Trophoblast cell (in vitro differentiated cells and primary cell): ENCODE results near the gene SETD7.
A peak's percentile ranks its signal among the peaks of the same experiment; 100 is the strongest.

Experiments used
- DNase-seq, 2 donors: peaks; one replicate each; pipeline ENCODE4 v3.0.0-alpha.2; 2016
- H2AFZ ChIP-seq: 2 replicates; pipeline ENCODE4 v1.6.1; 2013; ENCODE audit warnings: low read length, moderate library complexity, mild to moderate bottlenecking; ENCODE audit not compliant: insufficient read depth, poor library complexity
- H2AK5ac ChIP-seq: 2 replicates; pipeline ENCODE4 v1.6.1; 2013; ENCODE audit warnings: mild to moderate bottlenecking, low read length
- H2BK120ac ChIP-seq: 2 replicates; pipeline ENCODE4 v1.6.1; 2013; ENCODE audit warnings: low read length, mild to moderate bottlenecking, moderate library complexity; ENCODE audit not compliant: insufficient read depth, poor library complexity
- H2BK12ac ChIP-seq: 2 replicates; pipeline ENCODE4 v1.6.1; 2013; ENCODE audit warnings: mild to moderate bottlenecking, low read length, moderate library complexity
- H2BK5ac ChIP-seq: 2 replicates; pipeline ENCODE4 v1.6.1; 2013; ENCODE audit warnings: low read length, low read depth, moderate library complexity, mild to moderate bottlenecking; ENCODE audit not compliant: poor library complexity
- H3K14ac ChIP-seq: 2 replicates; pipeline ENCODE4 v1.6.1; 2013; ENCODE audit warnings: mild to moderate bottlenecking, low read length
- H3K18ac ChIP-seq: 2 replicates; pipeline ENCODE4 v1.6.1; 2013; ENCODE audit warnings: mild to moderate bottlenecking, low read length
- H3K23ac ChIP-seq: 2 replicates; pipeline ENCODE4 v1.6.1; 2013; ENCODE audit warnings: low read length
- H3K27ac ChIP-seq: 2 replicates; pipeline ENCODE4 v1.5.1; 2013; ENCODE audit warnings: low read depth, mild to moderate bottlenecking, inconsistent platforms, low read length, moderate library complexity
- H3K27me3 ChIP-seq: 2 replicates; pipeline ENCODE4 v1.6.1; 2013; ENCODE audit warnings: inconsistent platforms, mild to moderate bottlenecking, low read length, moderate library complexity; ENCODE audit not compliant: insufficient read depth
- H3K36me3 ChIP-seq, 2 experiments: 1 replicate in 1 of 2; 2 replicates in 1 of 2; pipeline ENCODE4 v1.6.1; 2013; ENCODE audit warnings: low read length in 2 of 2, mild to moderate bottlenecking in 2 of 2, moderate library complexity in 1 of 2; ENCODE audit not compliant: insufficient read depth in 2 of 2, control insufficient read depth in 1 of 2
- H3K4ac ChIP-seq: 2 replicates; pipeline ENCODE4 v1.6.1; 2013; ENCODE audit warnings: low read depth, mild to moderate bottlenecking, low read length, moderate library complexity
- H3K4me1 ChIP-seq, 2 experiments: 1 replicate in 1 of 2; 2 replicates in 1 of 2; pipeline ENCODE4 v1.6.1; 2013; ENCODE audit warnings: low read length in 2 of 2, mild to moderate bottlenecking in 2 of 2, moderate library complexity in 1 of 2; ENCODE audit not compliant: insufficient read depth in 2 of 2, control insufficient read depth in 1 of 2
- H3K4me2 ChIP-seq: 2 replicates; pipeline ENCODE4 v1.6.1; 2013; ENCODE audit warnings: inconsistent platforms, mild to moderate bottlenecking, low read length, moderate library complexity
- H3K4me3 ChIP-seq: 2 replicates; pipeline ENCODE4 v1.5.1; 2013; ENCODE audit warnings: mild to moderate bottlenecking, low read depth, low read length, inconsistent platforms
- H3K79me1 ChIP-seq: one replicate; pipeline ENCODE4 v1.6.1; 2013; ENCODE audit warnings: low read length
- H3K79me2 ChIP-seq: 2 replicates; pipeline ENCODE4 v1.6.1; 2013; ENCODE audit warnings: low read length, mild to moderate bottlenecking; ENCODE audit not compliant: control insufficient read depth, insufficient read depth, poor library complexity
- H3K9ac ChIP-seq: 2 replicates; pipeline ENCODE4 v1.6.1; 2013; ENCODE audit warnings: mild to moderate bottlenecking, low read length
- H3K9me3 ChIP-seq: 2 replicates; pipeline ENCODE4 v1.6.1; 2013; ENCODE audit warnings: low read depth, mild to moderate bottlenecking, control low read depth, inconsistent platforms, low read length; ENCODE audit not compliant: insufficient read depth
- H4K12ac ChIP-seq: 2 replicates; pipeline ENCODE4 v1.6.1; 2013; ENCODE audit warnings: low read depth, mild to moderate bottlenecking, low read length, moderate library complexity
- H4K8ac ChIP-seq: 2 replicates; pipeline ENCODE4 v1.6.1; 2013; ENCODE audit warnings: low read depth, mild to moderate bottlenecking, low read length, moderate library complexity
- H4K91ac ChIP-seq: one replicate; pipeline ENCODE4 v1.6.1; 2013; ENCODE audit warnings: low read depth, mild to moderate bottlenecking, low read length, moderate library complexity
- WGBS: extraction: QIAGEN DNeasy Blood & Tissue Kit; methylation state at CpG from one replicate; pipeline ENCODE4 v1.1.7; 2013; ENCODE audit warnings: missing lambda C conversion rate; ENCODE audit not compliant: insufficient read length, insufficient coverage; ENCODE audit errors: extremely low coverage; 5-methylcytosine and 5-hydroxymethylcytosine counted together

SETD7 gene

DNA sequence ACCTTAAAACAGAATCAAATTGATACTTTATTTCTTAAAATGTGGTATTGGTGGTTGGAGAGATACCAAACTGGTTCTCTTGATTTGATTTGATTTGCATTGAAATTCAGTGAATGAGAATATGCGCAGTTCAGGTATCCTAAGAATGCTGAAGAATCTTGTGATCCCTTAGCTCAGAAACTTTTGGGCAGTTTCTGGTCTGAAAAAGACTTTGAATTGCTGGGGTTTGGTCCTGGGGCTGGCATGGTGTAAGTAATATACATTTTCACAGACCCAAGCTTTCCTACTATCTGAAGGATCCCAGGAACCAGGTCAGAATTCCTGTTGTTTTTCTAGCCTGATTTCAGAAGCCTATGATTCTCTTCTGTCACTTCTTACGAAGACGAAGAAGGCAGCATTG lies 95.5 kb downstream of the SETD7 start:
- Histone ChIP-seq H3K27me3 (no peaks in the 10 kb centered on the region), H2AK5ac (no peak overlapping the region), H3K9ac (no peak overlapping the region), H3K18ac (no peak overlapping the region), H4K8ac (no peak overlapping the region), H3K4me3 (no peak overlapping the region), H3K79me2 (peaks cover 6% of the 10 kb centered on the region), H3K14ac (no peak overlapping the region), H3K4ac (no peak overlapping the region), H2BK12ac (no peak overlapping the region), H2AFZ (no peak overlapping the region), H3K27ac (no peak overlapping the region), H3K23ac (no peak overlapping the region), H3K79me1 (no peaks in the 10 kb centered on the region), H3K4me1 (peaks cover 5 to 7% of the 10 kb centered on the region in 2 experiments), H3K4me2 (no peak overlapping the region), H2BK120ac (no peak overlapping the region), H3K36me3 (no peaks in the 10 kb centered on the region), H4K12ac (no peak overlapping the region), H3K9me3 (no peaks in the 10 kb centered on the region), H2BK5ac (no peak overlapping the region), H4K91ac (no peak overlapping the region)
- no CpG with 5 or more reads among the region's 3 CpGs for WGBS
- no peak for DNase-seq

DNA sequence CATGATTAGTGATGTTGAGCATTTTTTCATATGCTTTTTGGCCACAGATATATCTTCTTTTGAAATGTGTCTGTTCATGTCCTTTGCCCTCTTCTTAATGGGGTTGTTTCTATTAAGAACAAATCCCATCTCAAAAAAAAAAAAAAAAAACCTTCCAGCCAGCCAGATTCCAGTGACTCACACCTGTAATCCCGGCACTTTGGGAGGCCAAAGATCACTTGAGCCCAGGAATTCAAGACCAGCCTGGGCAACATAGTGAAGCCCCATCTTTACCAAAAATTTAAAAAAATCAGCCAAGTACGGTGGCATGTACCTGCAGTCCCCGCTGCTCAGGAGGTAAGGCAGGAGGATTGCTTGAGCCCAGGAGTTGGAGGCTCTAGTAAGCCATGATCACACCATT lies 97.0 kb downstream of the SETD7 start:
- WGBS, result no CpG with 5 or more reads among the region's 3 CpGs
- Histone ChIP-seq H3K27ac (no peak overlapping the region), H4K91ac (no peak overlapping the region), H3K79me1 (peaks cover 4% of the 10 kb centered on the region), H3K14ac (no peak overlapping the region), H2BK120ac (no peak overlapping the region), H3K4me1 (peaks cover 9 to 11% of the 10 kb centered on the region in 2 experiments), H2BK5ac (no peak overlapping the region), H3K79me2 (peaks cover 9% of the 10 kb centered on the region), H3K4me2 (no peak overlapping the region), H2BK12ac (no peak overlapping the region), H3K4me3 (no peak overlapping the region), H3K23ac (no peak overlapping the region), H4K8ac (no peak overlapping the region), H3K4ac (no peak overlapping the region), H3K9me3 (no peaks in the 10 kb centered on the region), H3K18ac (no peak overlapping the region), H2AFZ (no peak overlapping the region), H3K27me3 (no peaks in the 10 kb centered on the region), H4K12ac (no peak overlapping the region), H2AK5ac (no peak overlapping the region), H3K36me3 (no peaks in the 10 kb centered on the region), H3K9ac (no peak overlapping the region)
- peak in 1 of 2 donors; percentile 8 for DNase-seq

DNA sequence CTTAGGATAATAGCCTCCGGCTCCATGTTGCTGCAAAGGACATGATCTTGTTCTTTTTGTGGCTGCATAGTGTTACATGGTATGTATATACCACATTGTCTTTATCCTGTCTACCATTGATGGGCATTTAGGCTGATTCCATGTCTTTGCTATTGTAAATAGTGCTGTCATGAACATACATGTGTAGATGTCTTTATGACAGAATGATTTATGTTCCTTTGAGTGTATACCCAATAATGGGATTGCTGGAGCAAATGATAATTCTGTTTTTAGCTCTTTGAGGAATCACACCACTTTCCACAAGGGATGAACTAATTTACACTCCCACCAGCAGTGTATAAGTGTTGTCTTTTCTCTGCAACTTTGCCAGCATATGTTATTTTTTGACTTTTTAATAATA lies 97.5 kb downstream of the SETD7 start:
- no peak overlapping the region for H2BK12ac ChIP-seq
- H3K4me1 ChIP-seq, result peaks cover 9 to 11% of the 10 kb centered on the region in 2 experiments
- H2AFZ ChIP-seq, result no peak overlapping the region
- no peak overlapping the region for H3K18ac ChIP-seq
- H3K27me3 ChIP-seq, result no peaks in the 10 kb centered on the region
- H2BK5ac ChIP-seq, result no peak overlapping the region
- H3K36me3 ChIP-seq, result no peaks in the 10 kb centered on the region
- H3K4me3 ChIP-seq, result no peak overlapping the region
- no peak overlapping the region for H2BK120ac ChIP-seq
- no peak overlapping the region for H3K23ac ChIP-seq
- no CpG with 5 or more reads among the region's 1 CpG for WGBS
- no peaks in the 10 kb centered on the region for H3K9me3 ChIP-seq
- no peak overlapping the region for H2AK5ac ChIP-seq
- no peak for DNase-seq
- H3K4me2 ChIP-seq, result no peak overlapping the region
- H3K79me2 ChIP-seq, result peaks cover 11% of the 10 kb centered on the region
- no peak overlapping the region for H4K8ac ChIP-seq
- no peak overlapping the region for H3K27ac ChIP-seq
- no peak overlapping the region for H3K14ac ChIP-seq
- H3K4ac ChIP-seq, result no peak overlapping the region
- no peak overlapping the region for H4K91ac ChIP-seq
- no peak overlapping the region for H3K9ac ChIP-seq
- H3K79me1 ChIP-seq, result peaks cover 7% of the 10 kb centered on the region
- H4K12ac ChIP-seq, result no peak overlapping the region

DNA sequence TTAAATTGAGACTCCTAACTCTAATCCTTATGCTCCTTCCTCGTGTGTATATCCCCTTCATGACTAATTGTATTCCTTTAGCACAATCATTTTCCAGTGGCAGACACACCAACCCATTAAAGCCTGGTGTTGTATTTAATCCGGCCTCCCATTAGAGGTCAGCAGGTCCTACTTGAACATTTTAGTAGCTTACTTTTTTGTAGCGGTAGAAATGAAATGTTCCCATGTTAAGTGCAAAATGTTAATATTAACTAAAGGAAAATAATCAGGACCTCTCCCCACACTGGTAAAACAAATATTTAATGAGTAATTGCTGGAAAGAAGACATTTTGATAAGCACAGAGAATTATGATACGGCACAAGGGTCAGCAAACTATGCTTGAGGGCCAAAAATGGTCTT lies 98.7 kb downstream of the SETD7 start:
- Histone ChIP-seq H3K4me3 (no peak overlapping the region), H3K79me2 (peaks cover 14% of the 10 kb centered on the region), H3K18ac (no peak overlapping the region), H3K4ac (no peak overlapping the region), H3K14ac (no peak overlapping the region), H3K79me1 (peaks cover 11% of the 10 kb centered on the region), H3K4me2 (no peak overlapping the region), H2AK5ac (no peak overlapping the region), H3K23ac (no peak overlapping the region), H2AFZ (no peak overlapping the region), H2BK5ac (no peak overlapping the region), H3K9me3 (peaks cover 1% of the 10 kb centered on the region), H2BK12ac (no peak overlapping the region), H4K8ac (no peak overlapping the region), H3K4me1 (peaks cover 9 to 11% of the 10 kb centered on the region in 2 experiments), H3K36me3 (no peaks in the 10 kb centered on the region), H4K91ac (no peak overlapping the region), H3K9ac (no peak overlapping the region), H2BK120ac (no peak overlapping the region), H3K27ac (no peak overlapping the region), H3K27me3 (no peaks in the 10 kb centered on the region), H4K12ac (no peak overlapping the region)
- DNase-seq, result no peak
- WGBS, result no CpG with 5 or more reads among the region's 4 CpGs
